OCI-LY7 (cell line): Measurements from ENCODE around the gene STAC.

Source experiments
- EZH2phosphoT487 ChIP-seq: fragments of 200-600 bp; sonication (generic); IDR thresholded peaks from 2 replicates; pipeline ENCODE4 v1.6.1; 2018; ENCODE audit warnings: low read depth, borderline replicate concordance, mild to moderate bottlenecking, mixed run types, antibody characterized with exemption, low read length, moderate library complexity, mixed read lengths
- TF ChIP-seq, protein P1 (sequence below): fragments of 200-600 bp; sonication (generic); conservative IDR thresholded peaks from 2 replicates; pipeline ENCODE4 v1.5.1; 2014; ENCODE audit warnings: mild to moderate bottlenecking, antibody characterized with exemption, low read length, moderate library complexity, mixed read lengths

GRCh38 chr3:36597422-36597821, 217.1 kb downstream of the STAC start:
- TF ChIP-seq, protein P1, sequence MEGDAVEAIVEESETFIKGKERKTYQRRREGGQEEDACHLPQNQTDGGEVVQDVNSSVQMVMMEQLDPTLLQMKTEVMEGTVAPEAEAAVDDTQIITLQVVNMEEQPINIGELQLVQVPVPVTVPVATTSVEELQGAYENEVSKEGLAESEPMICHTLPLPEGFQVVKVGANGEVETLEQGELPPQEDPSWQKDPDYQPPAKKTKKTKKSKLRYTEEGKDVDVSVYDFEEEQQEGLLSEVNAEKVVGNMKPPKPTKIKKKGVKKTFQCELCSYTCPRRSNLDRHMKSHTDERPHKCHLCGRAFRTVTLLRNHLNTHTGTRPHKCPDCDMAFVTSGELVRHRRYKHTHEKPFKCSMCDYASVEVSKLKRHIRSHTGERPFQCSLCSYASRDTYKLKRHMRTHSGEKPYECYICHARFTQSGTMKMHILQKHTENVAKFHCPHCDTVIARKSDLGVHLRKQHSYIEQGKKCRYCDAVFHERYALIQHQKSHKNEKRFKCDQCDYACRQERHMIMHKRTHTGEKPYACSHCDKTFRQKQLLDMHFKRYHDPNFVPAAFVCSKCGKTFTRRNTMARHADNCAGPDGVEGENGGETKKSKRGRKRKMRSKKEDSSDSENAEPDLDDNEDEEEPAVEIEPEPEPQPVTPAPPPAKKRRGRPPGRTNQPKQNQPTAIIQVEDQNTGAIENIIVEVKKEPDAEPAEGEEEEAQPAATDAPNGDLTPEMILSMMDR, result no peak
- TF ChIP-seq EZH2phosphoT487, result no peak
